ENCODE data around the gene RPS6KA3.
"Not testable (repeated sequence)": the region's sequence is repeated elsewhere in the genome, so short reads cannot be mapped to it uniquely, and the experiment has no call there.

The RPS6KA3 gene

DNA sequence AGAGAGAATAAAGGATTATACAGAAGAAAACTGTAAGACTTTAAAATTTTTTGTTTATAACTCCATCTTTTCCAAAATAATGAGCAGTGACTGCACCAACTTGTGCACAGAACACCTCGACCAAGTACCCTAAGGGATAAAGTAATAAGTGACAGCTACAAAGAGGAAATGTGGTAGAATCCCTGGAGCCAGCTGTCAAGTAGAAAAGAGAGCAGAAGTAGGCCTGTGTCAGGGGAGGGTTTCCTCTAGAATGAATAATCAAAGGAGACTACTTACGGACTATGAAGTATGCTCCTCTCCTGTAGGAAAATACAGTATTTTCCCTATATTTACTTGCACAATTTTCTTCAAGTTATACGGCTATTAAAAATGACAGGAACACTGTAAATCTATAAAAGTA, 126.3 kb downstream of the RPS6KA3 start:
- DNase-seq = no peak

DNA sequence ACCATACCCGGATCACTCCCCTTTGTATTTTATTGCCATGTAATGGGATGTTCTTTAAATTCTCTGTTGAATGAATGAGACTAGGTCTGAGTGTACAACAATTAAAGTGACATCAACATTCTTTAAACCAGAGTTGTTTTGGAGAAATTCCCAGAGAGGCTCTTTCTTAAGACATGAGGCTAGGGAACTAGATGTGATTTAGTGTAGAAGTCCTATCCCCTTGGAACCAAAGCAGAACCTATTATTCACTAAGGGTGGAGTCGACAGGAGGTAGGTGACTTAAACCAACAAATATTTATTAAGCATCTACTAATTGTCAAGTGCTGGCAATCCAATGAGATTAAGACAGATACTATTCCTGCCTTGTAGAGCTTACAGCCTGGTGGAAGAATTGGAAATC, 126.7 kb downstream of the RPS6KA3 start:
- DNase-seq = no peak

- no peak for DNase-seq
Observed at GRCh38 chrX:20135944-20136343, 130.8 kb downstream of the RPS6KA3 start.

DNA sequence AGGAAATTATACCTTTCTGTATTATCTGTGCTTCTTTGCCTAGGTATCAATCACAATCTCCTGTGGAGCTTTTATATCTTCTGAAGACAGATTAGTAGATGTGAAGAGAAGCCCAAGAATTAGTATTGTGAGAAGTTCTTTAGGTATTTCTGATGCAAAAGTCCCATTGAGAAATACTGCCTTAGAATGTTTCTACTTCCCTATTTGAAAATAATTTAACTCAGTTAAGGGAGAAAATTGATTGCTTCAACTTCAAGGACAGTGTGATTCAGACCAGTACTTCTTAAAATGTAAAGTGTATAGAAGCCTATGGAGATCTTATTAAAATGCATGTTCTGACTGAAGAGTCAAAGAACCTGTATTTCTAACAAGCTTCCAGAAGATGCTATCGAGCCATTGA, 134.0 kb downstream of the RPS6KA3 start:
- no peak for DNase-seq

GRCh38 chrX:20130357-20130756, 136.4 kb downstream of the RPS6KA3 start:
- DNase-seq = no peak

- DNase-seq = no peak
Observed at GRCh38 chrX:20129547-20129946, 137.2 kb downstream of the RPS6KA3 start.

DNA sequence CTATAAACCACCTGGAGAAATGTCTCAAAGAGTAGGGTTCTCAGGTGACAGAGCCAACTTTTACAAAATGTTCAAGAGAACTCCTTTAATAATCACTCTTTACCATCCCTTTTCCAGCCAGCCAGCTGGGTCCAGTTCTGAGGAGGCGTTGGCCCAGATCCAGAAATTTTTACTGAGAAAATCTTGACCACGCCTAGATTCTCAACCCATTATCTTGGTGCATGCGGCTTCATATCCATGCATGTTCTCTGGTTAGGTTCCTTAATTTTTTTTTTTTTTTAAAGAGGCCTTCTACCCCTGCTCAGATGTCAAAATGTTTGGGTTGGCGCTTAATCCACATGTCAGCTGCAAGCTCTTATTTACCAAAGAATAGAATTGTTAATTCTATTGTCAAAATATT, 138.0 kb downstream of the RPS6KA3 start:
- DNase-seq = no peak

DNA sequence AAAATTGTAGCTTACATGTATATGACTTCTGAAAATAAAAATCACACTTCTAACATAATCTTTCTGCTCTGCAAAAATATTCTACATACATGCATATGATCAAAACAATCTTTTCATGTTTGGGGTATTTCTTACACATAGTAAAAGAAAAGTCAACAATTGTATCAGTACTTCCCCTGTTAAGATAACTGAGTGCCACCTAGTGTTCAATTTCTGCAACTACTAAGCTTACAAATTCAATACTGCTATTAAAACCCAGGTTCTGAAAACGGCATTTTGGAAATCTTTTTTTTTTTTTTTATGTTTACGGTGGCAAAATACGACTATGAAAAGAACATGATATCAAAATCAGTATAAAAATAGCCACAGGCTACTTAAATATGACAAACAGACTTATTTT, 139.3 kb downstream of the RPS6KA3 start:
- not testable (repeated sequence) for DNase-seq

DNA sequence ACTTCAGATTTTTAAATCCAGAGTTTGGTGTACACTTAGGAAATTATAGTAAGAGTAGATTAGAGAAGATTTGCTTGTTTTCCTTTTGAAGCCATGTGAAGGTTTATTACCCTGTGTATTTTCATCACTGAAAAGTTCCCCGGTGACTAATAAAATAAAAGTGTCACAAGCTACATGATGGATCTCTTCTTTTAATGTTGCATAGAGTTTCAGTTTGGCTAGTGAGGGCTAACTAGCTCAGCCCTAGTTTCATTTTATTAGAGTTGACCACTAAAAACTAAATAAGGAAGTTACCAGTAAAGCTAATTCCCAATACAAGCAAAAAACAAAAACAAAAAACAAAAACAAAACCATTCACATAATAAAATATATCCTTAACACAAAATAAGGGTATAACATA, 139.9 kb downstream of the RPS6KA3 start:
- not testable (repeated sequence) for DNase-seq

DNA sequence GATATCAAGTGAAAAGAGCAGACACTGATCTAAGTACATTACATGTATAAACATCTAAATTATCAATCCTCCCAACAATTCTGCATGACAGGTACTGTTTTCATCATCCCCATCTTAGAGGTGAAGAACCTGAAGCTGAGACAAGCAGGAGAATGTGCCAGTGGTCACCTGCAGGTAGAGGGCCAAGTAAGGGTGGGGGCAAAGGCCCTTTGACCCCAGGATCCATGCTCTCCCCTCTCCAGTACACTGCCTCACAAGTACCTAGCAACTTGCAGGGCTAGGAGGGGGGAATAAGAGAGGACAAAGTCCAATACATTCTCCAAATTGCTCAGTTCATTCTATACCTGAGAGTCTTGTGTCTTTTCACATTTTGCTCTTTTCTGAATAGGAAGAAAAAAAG, 141.7 kb downstream of the RPS6KA3 start:
- no peak for DNase-seq

GRCh38 chrX:20118065-20118824, 148.5 kb downstream of the RPS6KA3 start:
- no peak for DNase-seq

- DNase-seq = no peak
Observed at GRCh38 chrX:20116577-20117240, 150.0 kb downstream of the RPS6KA3 start, which contains the start of gene MAP7D2. MAP7D2 (minus strand) TSS chrX:20116907; CDS start chrX:20116879, 28 bp downstream.

DNA sequence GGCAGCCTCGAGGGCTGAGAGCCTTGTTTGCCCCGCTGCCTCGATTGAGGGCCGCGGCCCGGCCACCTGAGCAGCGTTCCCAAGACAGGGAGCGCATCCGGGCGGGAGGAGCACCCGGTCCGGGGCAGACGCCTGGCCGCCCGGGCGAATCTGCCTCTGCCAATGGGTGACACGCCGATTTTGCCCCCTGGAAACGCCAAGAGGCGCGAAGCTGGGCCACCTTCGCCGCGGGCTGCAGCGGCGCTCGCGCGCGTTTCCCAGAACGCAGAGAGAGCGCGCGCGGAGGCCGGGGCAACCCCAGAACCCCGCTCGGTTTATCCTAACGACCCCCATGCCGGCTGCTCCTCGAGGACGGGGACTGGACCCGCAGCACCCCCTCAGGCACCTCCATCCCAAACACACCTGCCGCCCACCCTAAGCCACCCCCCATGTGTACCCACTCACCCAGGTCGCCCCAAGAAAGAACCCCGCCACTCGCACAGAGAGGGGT, 150.6 kb downstream of the RPS6KA3 start:
- no peak for DNase-seq

GRCh38 chrX:20112022-20112774, 154.5 kb downstream of the RPS6KA3 start:
- no peak for DNase-seq

- no peak for DNase-seq
Observed at GRCh38 chrX:20111271-20111670, 155.4 kb downstream of the RPS6KA3 start.

DNA sequence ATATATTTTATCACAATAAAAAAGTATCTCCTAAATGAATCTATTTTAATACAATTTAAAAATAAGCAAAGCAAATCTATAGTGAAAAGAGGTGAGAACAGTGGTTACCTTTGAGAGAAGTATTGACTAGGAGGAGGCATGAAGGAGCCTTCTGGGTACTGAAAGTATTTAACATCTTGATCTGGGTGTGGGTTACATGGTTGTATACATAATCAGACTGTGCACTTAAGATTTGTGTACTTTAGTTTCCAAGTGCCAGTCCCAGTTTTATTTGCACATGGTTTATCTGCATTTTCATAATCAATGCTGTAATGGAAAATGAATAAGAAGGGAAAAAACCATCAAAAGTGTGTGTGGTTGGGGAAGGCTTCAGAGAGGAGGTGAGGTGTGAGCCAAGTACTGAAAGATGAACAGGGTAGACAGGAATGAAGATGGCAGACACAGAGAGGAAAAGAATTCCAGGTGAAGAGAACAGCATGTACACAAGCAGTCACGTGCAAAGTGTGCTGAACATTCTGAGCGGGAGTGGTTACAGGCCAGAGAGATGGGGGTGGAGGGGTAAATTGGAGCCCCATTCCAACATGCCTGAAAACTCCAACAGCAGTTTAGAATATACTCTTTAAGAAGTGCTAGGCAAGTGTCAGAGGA, 164.7 kb downstream of the RPS6KA3 start:
- DNase-seq = no peak
